HG02943 (cell line): ENCODE measurements around the gene MYLK4.

Experiments used
- ATAC-seq: cut with Tn5 transposase; IDR thresholded peaks from one replicate; pipeline ENCODE4 v1.9.1; 2021; ENCODE audit warnings: mild to moderate bottlenecking, low read depth, moderate library complexity; ENCODE audit not compliant: unreplicated experiment

MYLK4 gene

DNA sequence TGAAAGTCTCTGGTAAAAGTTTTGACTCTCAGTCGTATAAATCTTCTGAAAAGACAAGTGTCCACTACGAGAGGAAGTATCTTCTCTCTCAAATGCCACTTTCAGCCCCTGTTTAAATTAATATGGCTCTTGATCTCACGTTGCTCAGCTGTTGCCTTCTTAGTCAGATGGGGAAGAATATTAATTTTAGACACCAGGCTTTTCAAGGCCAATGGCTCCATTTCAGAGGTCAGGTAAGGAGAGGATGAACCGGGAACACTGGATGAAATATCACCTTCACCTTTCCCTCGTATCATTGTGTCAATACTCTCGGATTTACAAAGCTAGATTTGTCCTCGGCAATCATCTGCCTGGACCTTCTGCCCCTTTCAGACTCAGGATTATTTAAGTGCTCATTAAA is at the start of gene MYLK4:
Gene MYLK4 (minus strand): TSS at position 91 of the 400 bp plus-strand sequence. CDS start 1,628 bp downstream, outside the sequence.
- no peak for ATAC-seq

DNA sequence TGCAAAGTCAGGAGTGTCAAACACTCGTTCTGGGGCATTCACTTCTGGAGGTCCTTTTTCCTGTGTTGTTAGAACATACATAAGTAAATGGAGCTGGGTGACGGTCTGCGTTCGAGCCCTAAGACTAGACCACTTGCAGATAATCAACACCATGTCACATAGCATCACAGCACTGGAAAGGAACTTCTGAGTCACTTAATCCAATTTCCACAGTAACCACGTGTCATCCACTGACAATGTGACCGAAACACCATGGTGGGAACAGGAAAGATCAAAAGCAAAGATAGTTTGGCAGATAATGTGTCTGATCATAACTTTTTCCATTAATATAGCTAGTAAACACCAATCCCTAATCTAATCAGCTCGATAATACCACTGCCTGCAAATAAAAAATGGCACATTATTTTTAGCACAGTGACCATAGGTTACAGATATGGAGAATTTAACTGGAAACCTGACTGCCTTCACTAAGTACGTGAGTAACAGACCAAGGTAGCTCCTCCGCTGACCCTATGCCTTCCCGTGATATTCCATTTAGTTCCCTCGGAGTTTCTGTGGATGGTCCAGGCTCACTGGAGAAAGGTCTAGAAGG is 49.3 kb upstream of the MYLK4 start:
- no peak for ATAC-seq

DNA sequence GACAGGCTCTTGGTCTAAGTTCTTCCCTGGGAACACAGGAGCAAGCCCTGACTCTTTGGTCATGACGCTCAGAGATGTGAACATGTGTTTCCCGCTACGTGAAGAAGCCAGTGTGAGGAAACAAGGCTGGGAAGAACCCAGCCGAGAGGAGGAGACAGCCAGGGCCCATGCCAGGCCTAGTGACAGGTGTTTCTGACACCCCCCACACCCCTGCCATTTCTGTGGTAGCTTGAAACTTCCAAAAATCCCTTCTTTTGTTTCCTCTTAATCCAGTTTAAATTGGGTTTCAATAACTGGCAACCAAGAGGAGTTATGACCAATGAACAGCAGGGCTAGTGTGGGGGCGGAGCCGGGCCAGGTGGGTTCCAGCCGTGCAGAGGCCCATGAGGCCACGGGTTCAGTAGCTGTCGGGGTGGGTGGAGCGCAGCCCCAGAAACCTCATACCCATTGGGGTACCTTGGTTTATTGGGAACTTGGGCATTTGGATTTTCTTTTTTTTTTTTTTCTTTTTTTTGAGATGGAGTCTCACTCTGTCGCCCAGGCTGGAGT is 47.9 kb upstream of the MYLK4 start:
- no peak for ATAC-seq

DNA sequence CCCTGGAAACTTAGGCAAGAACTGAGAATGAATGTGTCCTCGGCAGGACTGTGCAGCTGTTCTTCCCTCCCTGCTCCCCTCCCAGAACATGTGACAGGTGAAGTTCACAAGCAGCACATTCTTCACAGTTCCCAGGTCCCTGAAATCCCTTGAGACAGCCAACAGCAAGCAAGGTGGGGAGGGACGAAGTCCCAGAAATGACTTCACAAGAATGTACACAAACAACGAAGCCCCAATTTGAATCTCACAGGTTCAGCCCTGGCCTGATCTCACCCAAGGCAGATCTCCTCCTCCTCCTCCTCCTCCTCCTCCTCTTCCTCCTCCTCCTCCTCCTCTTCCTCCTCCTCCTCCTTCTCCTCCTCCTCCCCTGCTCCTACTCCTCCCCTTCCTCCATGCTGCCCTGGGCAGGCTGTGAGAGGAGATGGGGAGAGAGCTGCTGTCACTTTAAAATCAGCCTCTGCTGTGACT is 46.9 kb upstream of the MYLK4 start:
- ATAC-seq, result no peak

DNA sequence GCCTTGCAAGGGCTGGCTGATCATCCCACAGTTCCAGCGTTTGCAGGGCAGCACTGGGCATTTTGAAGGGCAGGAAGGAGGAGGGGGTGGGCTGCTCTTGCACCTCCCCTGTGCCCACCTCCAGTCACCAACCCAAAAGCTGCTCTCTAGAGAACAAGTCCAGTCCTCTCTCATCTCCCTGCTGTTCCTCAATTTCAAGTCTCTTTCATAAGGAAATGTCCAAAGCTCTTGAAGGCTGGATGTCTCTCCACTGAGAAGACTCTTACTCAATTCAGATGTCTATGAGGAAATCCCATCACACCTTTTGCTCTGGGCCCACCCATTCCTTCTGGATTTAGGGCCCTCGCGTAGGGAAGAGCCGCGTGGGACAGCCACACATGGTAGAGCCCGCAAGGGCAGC is 46.1 kb upstream of the MYLK4 start:
- ATAC-seq, result no peak

DNA sequence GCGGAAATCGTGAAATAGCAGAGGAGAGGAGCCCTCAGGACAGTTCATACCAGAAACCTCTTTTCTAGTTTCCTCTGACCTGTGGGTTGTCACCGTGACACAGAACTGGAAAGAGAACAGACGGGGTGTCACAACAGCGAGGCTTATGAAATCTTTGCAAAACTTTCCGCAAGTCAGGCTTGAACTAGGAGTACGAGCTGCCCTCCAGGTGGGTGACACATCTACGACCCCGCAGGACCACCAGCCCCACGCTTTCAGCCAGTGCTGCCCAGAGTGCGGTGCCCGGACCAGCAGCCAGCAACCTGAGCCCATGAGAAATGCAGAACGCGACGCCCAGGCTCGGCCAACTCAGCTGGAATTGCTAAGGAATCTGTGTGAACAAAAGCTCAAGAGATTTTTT is 45.2 kb upstream of the MYLK4 start:
- no peak for ATAC-seq

DNA sequence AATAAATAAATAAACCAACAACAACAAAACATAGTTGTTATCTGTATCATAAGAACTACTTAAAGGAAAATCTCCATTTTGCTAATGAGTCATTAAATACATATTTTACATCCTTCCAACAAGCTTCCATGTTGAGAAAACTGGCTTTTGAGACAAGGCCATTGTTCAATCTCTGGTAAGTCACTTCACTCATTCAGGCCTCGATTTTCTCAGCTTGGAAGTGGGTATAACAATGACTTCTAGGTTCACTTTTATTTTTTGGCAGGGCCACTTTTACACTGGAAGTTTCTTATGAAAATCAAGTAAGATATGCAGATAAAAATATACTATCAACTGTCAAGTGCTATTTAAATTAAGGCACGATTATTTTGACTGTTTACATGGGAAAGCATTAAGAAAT is 44.4 kb upstream of the MYLK4 start:
- ATAC-seq, result no peak

DNA sequence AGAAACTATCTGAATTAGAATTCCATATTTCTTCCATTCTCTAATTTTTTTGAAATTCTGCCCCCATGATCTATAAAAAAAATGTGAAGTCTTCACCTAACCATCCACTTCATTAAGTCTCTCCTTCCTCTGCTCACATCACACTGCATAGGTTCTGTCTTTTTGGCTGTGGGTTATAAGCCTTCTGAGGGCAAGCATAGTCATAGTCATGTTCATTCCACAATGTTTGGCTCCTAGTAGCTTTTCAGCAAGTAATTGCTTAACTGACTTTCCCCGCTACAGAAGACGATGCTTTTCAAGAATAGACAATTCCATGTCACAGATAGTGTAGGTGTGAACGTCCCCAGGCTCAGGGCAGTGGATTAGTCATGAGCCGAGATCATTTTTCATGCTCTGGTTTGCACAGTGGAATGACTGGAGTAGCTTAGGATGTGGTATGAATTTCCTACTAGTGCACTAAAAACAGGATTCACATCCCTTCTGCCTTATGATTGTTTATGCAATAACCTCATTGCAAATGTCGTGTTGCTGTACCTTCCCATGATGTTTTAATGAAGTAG is 43.5 kb upstream of the MYLK4 start:
- no peak for ATAC-seq

DNA sequence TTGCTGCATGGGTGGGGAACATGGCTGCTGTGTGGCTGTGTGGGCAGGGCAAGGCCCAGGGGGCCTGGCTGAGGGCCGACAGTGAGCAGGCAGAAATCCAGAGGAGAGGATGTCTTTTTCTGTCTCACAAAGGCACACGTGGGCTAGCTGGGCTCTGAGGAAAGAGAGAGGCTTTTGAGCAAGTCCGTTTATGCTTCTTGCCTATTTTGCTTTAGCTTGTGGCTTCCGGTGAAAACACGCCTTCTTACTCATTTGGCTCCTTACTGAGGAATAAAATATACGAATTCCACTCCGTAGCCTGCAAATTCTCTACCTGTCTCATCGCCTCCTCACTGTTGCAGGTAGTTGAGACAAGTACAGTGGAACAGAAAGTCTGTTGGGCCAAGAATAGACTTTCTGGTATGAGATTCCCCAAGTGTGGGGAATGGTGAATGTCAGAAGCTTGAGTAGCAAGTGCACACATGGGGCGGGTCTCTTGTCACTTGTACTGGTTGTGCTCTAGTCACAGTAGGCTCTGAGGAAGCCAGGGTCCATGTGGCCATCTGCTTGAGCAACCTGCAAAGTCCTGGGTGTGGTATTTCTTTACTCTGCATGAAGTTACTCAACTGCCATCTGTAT is 42.9 kb upstream of the MYLK4 start:
- ATAC-seq, result no peak

DNA sequence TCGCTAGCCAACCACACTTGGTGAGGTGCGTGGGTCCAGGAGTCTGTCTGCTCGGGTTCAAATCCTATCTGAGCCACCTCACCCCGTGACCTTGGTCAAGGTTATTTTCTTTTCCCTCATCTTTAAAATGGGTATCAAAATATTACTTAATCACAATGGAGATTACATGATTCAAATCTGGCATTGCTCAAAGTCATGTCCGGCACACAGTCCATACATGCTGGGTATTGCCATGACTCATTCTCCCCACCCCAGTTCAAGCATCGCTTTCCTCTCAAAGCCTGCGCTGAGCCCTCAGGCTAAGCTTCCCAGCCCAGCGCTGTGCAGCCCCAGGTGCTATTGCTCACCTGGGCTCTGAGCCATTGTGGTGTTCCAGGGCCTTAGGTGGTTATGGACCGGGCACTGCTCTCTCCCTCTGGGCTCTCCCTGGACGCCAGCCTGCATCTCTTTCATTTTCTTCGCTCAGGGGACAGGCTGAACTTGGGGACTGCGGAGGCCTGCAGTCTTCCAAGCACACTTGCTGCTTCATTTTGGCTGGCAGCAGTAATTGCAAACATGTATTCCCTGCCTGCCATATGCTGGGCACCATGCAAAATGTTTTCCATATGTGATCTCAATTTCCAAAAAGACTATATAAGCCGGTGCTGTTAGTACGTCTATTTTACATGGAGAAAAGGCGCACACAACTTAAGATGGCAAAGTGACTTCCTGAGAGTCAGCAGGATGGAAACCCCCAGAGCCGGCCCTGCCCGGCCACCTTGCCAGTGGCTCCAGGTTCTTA is 41.8 kb upstream of the MYLK4 start:
- no peak for ATAC-seq

DNA sequence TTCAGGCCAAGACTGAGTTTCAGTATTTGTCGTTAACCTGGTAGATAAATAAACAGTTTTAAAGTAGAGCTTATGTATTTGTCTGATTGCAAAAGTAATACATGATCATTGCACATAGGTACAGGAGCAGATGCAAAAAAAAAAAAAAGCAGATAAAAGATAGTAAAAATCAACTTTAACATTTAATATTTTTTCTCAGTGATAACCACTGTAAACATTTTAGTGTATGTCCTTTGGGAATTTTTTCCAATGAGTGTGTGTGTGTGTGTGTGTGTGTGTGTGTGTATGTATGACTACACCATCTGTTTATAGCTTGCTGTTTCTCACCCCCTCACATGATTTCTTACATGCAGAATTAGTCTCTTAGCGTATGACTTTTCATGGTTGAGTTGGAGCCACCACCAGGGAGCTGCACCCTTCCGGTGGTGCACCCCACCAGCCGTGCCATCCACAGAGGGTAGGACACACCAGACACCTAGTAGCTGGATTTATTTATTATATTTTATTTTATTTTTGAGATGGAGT is 40.8 kb upstream of the MYLK4 start:
- no peak for ATAC-seq

DNA sequence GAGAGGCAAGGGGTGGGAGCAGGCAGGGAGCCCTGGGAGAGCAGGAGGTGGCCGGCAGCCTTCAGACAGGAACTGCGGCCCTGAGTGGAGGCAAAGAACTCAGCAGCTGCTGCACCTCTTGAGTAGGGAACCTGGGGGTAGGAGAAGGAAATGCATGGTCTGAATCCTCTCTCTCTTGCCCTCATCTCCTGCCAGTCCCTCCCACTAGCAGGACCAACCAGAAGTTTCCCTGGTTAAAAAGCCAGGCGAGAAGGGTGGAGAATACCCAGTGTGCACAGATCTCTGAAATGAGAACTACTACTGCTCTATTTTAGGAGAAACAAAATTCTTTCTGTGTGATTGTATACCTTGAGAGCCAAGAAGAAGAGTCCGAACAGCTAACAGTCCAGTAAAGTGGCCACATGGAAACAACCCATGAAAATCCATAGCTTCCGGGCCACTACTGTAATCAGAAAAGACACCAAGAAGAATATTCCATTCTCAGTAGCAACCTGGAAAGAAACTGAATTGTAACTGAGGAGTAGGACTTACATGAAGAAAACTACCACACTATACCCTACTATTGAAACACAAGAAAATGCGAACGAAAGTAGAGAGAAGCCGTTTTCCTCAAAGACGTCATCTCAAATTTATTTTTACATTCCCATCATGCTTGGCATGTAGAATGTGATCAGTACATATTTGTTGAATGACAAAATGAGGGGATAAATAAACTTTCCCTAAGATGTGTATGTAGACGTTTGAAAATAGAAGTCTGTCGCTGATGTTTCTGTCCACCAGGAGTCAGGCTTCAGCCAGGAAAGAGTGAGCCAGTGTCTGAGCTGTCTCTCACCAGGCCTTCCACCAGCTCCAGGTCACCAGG is 40.1 kb upstream of the MYLK4 start:
- no peak for ATAC-seq

DNA sequence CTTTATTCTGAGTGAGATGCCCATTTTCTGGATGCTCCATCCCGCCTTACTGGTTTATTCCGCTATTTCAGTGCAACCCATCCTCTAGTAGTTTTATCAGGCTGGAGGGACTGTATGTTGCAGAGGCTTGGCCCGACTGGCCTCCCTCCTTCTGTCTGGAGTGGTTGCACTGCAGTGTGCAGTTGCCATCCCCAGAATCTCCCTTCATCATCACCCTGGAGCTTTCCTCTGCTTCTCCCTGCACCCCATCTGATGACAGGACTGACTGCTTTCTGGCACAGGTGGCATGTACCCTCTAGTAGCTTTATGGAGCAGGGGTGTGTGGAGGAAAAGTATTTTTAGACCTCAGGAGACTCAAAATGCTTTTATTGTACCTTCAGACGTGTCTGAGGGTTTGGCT is 35.5 kb upstream of the MYLK4 start:
- ATAC-seq, result no peak

DNA sequence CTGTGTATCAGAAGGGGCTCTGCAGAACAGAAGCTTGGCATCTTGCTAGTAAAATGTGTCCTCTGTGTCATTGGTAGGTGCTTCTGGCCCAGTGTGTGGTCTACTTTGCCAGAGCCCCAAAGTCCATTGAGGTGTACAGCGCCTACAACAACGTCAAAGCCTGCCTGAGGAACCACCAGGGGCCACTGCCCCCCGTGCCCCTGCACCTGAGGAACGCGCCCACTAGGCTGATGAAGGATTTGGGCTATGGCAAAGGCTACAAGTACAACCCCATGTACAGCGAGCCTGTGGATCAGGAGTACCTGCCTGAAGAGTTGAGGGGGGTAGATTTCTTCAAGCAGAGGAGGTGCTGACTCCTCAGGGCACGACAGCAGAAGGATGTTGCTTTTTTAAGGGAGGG is 34.2 kb upstream of the MYLK4 start:
- no peak for ATAC-seq

DNA sequence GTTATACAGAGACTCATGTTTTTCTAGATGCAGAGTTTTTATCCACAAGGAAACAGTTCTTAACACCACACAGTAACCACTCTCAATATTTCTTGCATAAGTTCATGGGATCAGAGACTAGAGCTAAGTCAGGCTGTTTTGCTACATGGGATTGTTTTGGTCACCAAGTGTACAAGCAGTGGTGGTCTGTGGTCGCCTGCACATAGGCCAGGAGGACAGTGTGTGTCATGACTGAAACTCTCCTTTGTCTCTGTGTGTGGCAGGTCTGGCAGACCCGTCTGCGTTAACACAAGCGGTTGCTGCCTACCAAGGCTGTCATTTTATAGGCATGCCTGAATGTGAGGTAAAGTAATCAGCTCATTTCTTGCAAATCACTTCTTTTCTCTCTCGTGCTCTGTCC is 33.3 kb upstream of the MYLK4 start:
- no peak for ATAC-seq

DNA sequence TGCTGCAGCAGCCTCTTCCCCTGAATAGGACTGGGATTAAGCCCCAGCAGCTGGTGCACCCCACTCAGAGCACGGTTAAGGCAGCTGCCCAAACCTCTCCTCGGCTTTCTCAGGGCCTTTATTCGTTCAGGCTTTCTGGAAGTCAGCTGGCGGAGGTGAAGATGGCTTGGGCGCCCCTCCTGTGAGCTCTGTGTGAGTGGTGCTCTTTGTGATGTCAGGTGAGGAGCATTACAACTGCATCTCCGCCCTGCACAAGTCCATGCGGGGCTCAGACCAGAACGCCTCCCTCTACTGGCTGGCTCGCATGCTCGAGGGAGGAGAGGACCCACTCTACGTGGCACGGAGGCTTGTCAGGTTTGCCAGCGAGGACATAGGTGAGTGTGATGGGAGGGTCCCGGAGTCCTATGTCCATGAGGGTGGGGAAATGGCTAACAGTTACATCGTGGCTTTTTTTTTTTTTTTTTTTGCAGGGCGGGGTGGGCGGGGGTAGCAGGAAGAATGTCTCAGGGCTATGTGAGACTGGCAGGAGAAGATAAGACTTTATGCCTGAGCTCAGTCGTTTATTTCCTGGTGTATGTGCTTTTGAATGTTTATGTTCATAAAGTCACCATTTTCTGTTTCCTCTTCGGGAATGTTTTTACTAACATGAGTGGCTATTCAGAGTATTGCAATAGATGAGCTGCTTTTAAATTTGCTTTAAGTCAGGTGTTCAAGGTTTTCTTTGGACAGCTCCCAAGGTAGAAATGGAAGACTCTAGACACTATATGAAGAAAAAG is 32.7 kb upstream of the MYLK4 start:
- ATAC-seq, result no peak

DNA sequence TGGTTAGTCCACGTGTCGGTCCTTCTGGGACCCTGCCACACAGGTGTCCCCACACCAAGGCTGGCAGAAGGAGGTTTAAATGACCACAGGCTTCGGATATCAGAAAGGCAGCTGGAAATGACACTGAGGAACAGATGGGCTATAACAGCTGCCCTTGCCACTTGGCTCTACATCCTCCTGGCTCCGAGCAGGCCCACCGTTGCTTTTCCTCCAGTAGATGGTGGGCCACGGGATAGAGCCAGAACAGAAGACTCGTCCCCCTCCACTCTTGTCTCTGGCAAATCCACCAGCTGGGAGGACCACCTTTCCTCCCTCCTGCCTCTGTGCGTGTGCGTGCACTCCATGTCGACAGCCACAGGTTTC is 32.1 kb upstream of the MYLK4 start:
- ATAC-seq, result no peak

DNA sequence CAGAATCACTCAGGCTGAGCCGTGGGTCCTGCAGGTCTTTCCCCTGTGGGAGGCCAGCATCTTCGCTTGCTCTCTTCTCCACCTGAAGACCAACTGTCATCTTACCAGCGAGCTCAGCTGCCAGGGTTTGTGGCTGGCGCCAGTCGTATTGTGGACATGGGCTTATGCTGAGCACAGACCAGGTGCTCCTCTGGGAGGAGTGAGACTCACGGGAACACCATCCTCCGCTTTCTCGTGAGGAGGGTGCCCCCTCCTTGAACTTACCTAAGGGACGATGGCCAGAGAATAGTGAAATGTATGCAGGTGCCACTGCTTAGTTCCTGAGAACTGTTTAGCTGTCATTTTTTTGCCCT is 31.6 kb upstream of the MYLK4 start:
- ATAC-seq, result no peak

DNA sequence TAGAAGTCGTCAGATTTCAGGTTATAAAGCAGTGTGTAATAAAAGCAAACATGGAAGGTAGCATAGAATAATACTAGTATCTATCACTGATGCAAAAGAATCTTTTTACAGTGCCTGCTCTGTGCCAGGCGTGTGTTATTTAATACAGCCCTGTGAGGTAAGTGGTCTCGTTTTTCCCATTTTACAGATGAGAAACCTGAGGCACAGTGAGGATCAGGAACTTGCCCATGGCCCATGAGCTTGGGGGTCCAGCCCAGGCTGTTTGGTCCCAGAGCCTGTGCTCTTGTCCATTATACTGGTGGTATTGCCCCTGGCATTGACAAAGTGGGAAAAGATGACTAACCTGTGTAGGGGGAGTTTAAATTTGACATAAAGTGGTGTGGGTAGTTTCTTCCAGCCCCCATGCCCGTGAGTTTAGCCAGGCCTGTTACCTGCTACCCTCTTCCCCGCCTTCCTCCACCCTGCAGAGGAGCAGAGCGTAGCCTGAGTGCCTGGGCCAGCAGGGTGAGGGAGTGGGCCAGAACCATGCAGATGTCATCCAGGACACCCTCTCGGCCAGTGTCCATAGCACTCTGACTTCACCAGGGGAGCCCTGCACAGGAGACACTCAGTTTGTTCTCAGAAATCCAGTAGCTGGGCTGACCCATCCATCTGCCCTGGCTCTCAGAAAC is 31.1 kb upstream of the MYLK4 start:
- ATAC-seq, result no peak
